ENCODE results near the gene KCNH4.

The KCNH4 gene

DNA sequence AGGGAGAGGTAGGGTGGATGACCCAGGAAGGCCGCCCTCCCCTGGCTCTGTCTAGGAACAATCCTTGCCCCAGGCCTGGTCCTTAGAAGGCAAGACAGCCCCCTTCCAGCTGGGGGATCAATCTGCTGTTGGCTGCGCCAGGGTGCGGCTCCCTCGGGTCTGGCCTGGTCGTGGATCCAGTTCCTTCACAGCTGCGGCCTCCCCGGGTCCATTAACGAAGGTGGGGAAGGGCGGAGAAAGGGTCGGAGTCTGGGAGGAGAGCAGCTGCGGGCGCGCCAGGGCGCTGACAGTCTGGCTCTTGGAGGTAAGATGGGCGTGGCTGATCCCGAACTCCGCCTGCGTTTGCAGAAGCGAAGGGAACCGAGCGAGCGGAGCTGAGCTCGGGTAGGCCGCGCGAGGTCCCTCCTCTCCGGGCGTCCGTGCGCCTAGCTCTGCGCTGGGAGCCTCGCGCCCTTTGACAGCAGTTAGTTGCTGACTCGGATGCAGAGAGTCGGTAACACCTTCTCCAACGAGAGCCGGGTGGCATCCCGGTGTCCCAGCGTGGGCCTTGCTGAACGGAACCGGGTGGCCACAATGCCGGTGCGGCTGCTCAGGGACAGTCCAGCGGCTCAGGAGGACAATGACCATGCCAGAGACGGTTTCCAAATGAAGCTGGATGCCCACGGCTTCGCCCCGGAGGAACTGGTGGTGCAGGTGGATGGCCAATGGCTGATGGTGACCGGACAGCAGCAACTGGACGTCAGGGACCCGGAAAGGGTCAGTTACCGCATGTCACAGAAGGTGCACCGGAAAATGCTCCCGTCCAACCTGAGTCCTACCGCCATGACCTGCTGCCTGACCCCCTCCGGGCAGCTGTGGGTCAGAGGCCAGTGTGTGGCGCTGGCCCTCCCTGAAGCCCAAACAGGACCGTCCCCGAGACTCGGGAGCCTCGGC, 58.3 kb downstream of the KCNH4 start, which contains the start of gene HSPB9:
Gene HSPB9 (plus strand): TSS at position 434 of the 933 bp plus-strand sequence. CDS start 47 bp downstream, at position 481.
- H3K9me3 ChIP-seq (replicated peaks in 1 of 11) = no peaks in the 10 kb centered on the region
- no peaks in the 10 kb centered on the region for H3K27me3 ChIP-seq
- peaks cover 44 to 76% (median 55%) of the 10 kb centered on the region in 11 experiments for H3K36me3 ChIP-seq
- H3K9ac ChIP-seq = peak within 1 kb of the TSS in 5 of 11 experiments; percentile 11 to 81 (median 68); a peak in 5 of 22 replicates
- no peak for TF ChIP-seq Cebpa-rat (IDR thresholded peaks at IDR 0.05)
- H3K4me3 ChIP-seq = no peak within 1 kb of the TSS
- H3K4me1 ChIP-seq = peaks cover 15 to 39% (median 26%) of the 10 kb centered on the region in 10 experiments
- peaks cover 0 to 25% (median 2%) of the 10 kb centered on the region in 11 experiments; a peak in 8 of 22 replicates for H4K20me1 ChIP-seq
- peak within 1 kb of the TSS in 10 of 11 experiments; percentile 50 to 90 (median 78); a peak in 17 of 22 replicates for H3K4me2 ChIP-seq
- H3K27ac ChIP-seq = peak within 1 kb of the TSS in 3 of 11 experiments; percentile 28 to 75 (median 36); a peak in 3 of 22 replicates

- H3K27ac ChIP-seq = peak within 1 kb of the TSS in 10 of 11 experiments; percentile 28 to 77 (median 64); a peak in 15 of 22 replicates
- H3K9ac ChIP-seq = peak within 1 kb of the TSS; percentile 59 to 81 (median 73); a peak in 20 of 22 replicates
- H3K27me3 ChIP-seq = no peaks in the 10 kb centered on the region
Observed at GRCh38 chr17:42120770-42121769, 59.9 kb downstream of the KCNH4 start, which contains the start of gene KAT2A. KAT2A (minus strand) TSS chr17:42121367; CDS start chr17:42121304, 63 bp downstream.

GRCh38 chr17:42120161-42120769, 60.7 kb downstream of the KCNH4 start:
- peaks cover 15 to 39% (median 29%) of the 10 kb centered on the region in 10 experiments for H3K4me1 ChIP-seq
- TF ChIP-seq Cebpa-rat (IDR thresholded peaks at IDR 0.05) = no peak
- H3K36me3 ChIP-seq = peaks cover 39 to 73% (median 47%) of the 10 kb centered on the region in 11 experiments
- H3K27ac ChIP-seq = peak overlapping the region in 4 of 11 experiments; percentile 8 to 75 (median 41); a peak in 5 of 22 replicates
- H3K27me3 ChIP-seq = no peaks in the 10 kb centered on the region
- H3K9me3 ChIP-seq (replicated peaks in 1 of 11) = no peaks in the 10 kb centered on the region
- H3K4me3 ChIP-seq = peak overlapping the region; percentile 42 to 70 (median 59)
- peaks cover 0 to 14% (median 0%) of the 10 kb centered on the region in 11 experiments; a peak in 7 of 22 replicates for H4K20me1 ChIP-seq
- peak overlapping the region; percentile 69 to 93 (median 83) for H3K4me2 ChIP-seq
- peak overlapping the region; percentile 38 to 81 (median 73); a peak in 19 of 22 replicates for H3K9ac ChIP-seq

More at GRCh38 chr17:42120770-42121769, 59.9 kb downstream of the KCNH4 start, which contains the start of gene KAT2A:
- Histone ChIP-seq H3K4me3 (peak within 1 kb of the TSS; percentile 42 to 70 (median 59)), H4K20me1 (peaks cover 0 to 21% (median 0%) of the 10 kb centered on the region in 11 experiments; a peak in 7 of 22 replicates), H3K4me1 (peaks cover 15 to 39% (median 29%) of the 10 kb centered on the region in 10 experiments), H3K9me3 (replicated peaks in 1 of 11) (no peaks in the 10 kb centered on the region), H3K4me2 (peak within 1 kb of the TSS; percentile 69 to 93 (median 83)), H3K36me3 (peaks cover 39 to 73% (median 49%) of the 10 kb centered on the region in 11 experiments)
- no peak for TF ChIP-seq Cebpa-rat (IDR thresholded peaks at IDR 0.05)

DNA sequence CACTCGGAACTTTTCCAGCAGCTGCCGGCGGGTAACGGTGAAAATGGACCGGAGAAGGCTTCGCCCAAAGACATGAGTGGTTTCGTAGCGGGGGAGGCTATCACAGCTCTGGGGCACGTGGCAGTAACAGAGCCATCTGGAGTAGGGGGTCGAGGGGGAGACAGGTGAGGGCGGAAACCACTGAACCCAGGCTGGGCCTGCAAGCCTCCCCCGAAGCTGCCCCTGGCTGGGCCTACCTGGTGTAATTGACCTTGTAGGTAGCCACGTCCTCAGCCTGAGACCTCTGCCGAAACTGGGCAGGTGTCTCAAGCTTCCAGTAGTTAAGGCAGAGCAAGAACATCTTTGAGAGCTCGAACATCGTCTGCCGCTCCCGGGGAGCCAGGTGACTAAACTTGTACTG, 61.6 kb downstream of the KCNH4 start:
- peak overlapping the region in 8 of 11 experiments; percentile 2 to 90 (median 78); a peak in 6 of 22 replicates for H3K4me2 ChIP-seq
- TF ChIP-seq Cebpa-rat (IDR thresholded peaks at IDR 0.05) = no peak
- no peak overlapping the region for H3K4me3 ChIP-seq
- peaks cover 0 to 14% (median 0%) of the 10 kb centered on the region in 11 experiments; a peak in 6 of 22 replicates for H4K20me1 ChIP-seq
- no peaks in the 10 kb centered on the region for H3K9me3 ChIP-seq (replicated peaks in 1 of 11)
- peaks cover 15 to 41% (median 29%) of the 10 kb centered on the region in 10 experiments for H3K4me1 ChIP-seq
- no peak overlapping the region for H3K27ac ChIP-seq
- H3K9ac ChIP-seq = peak overlapping the region in 7 of 11 experiments; percentile 7 to 81 (median 33); a peak in 6 of 22 replicates
- H3K27me3 ChIP-seq = no peaks in the 10 kb centered on the region
- H3K36me3 ChIP-seq = peaks cover 32 to 75% (median 43%) of the 10 kb centered on the region in 11 experiments

- Histone ChIP-seq H4K20me1 (peaks cover 0 to 14% (median 0%) of the 10 kb centered on the region in 11 experiments; a peak in 6 of 22 replicates), H3K36me3 (peaks cover 36 to 79% (median 46%) of the 10 kb centered on the region in 11 experiments)
- TF ChIP-seq Cebpa-rat (IDR thresholded peaks at IDR 0.05) = no peak
Observed at GRCh38 chr17:42118545-42118944, 62.4 kb downstream of the KCNH4 start.

GRCh38 chr17:42118126-42118510, 62.8 kb downstream of the KCNH4 start:
- Histone ChIP-seq H4K20me1 (peaks cover 0 to 14% (median 0%) of the 10 kb centered on the region in 11 experiments; a peak in 6 of 22 replicates), H3K4me3 (no peak overlapping the region), H3K9ac (peak overlapping the region in 6 of 11 experiments; percentile 8 to 80 (median 34); a peak in 5 of 22 replicates), H3K9me3 (replicated peaks in 1 of 11) (no peaks in the 10 kb centered on the region), H3K4me2 (peak overlapping the region in 1 of 11 experiments; percentile 83; a peak in 1 of 22 replicates), H3K27me3 (no peaks in the 10 kb centered on the region), H3K36me3 (peaks cover 38 to 79% (median 47%) of the 10 kb centered on the region in 11 experiments), H3K27ac (peak overlapping the region in 1 of 11 experiments; percentile 26; a peak in 2 of 22 replicates), H3K4me1 (peaks cover 19 to 53% (median 34%) of the 10 kb centered on the region in 10 experiments)
- TF ChIP-seq Cebpa-rat (IDR thresholded peaks at IDR 0.05) = no peak

More at GRCh38 chr17:42118545-42118944, 62.4 kb downstream of the KCNH4 start:
- no peak overlapping the region for H3K4me3 ChIP-seq
- peak overlapping the region in 1 of 11 experiments; percentile 26; a peak in 2 of 22 replicates for H3K27ac ChIP-seq
- H3K27me3 ChIP-seq = no peaks in the 10 kb centered on the region
- H3K9ac ChIP-seq = peak overlapping the region in 8 of 11 experiments; percentile 7 to 81 (median 34); a peak in 8 of 22 replicates
- peaks cover 15 to 49% (median 30%) of the 10 kb centered on the region in 10 experiments for H3K4me1 ChIP-seq
- peak overlapping the region in 3 of 11 experiments; percentile 2 to 90 (median 83); a peak in 2 of 22 replicates for H3K4me2 ChIP-seq
- H3K9me3 ChIP-seq (replicated peaks in 1 of 11) = no peaks in the 10 kb centered on the region

GRCh38 chr17:42117397-42118125, 63.4 kb downstream of the KCNH4 start:
- no peaks in the 10 kb centered on the region for H3K27me3 ChIP-seq
- TF ChIP-seq Cebpa-rat (IDR thresholded peaks at IDR 0.05) = no peak
- no peak overlapping the region for H3K4me3 ChIP-seq
- no peak overlapping the region for H3K4me2 ChIP-seq
- H3K4me1 ChIP-seq = peaks cover 24 to 58% (median 39%) of the 10 kb centered on the region in 10 experiments
- peaks cover 0 to 12% (median 0%) of the 10 kb centered on the region in 11 experiments; a peak in 6 of 22 replicates for H4K20me1 ChIP-seq
- no peaks in the 10 kb centered on the region for H3K9me3 ChIP-seq (replicated peaks in 1 of 11)
- H3K9ac ChIP-seq = peak overlapping the region in 2 of 11 experiments; percentile 8 to 29; a peak in 3 of 22 replicates
- no peak overlapping the region for H3K27ac ChIP-seq
- H3K36me3 ChIP-seq = peaks cover 33 to 77% (median 42%) of the 10 kb centered on the region in 11 experiments

All from BLaER1 treated with 17β-estradiol and CSF1 and Interleukin-3, amounts not matched to agents 10 nM and 100 nM (cell line).